Body of pancreas (tissue), 4 donors: Measurements from ENCODE around the gene OR4C5. TPM values are rescaled to one million over a fixed set of nuclear protein-coding genes. Genes with fewer than 3 reads are reported as not detected.
"Not testable (repeated sequence)": the region's sequence is repeated elsewhere in the genome, so short reads cannot be mapped to it uniquely, and the experiment has no call there.

Source experiments
- ATAC-seq: fragments of 150-250 bp; one replicate; pipeline ENCODE4 v1.9.1; 2016
- DNase-seq, 4 donors: peaks; one replicate each; pipeline ENCODE4 v3.0.0-alpha.2; 2019
- H3K27ac ChIP-seq, 4 donors: fragments of 200-600 bp; sonication (generic); 1 replicate in 3 of 4; 2 replicates in 1 of 4; pipeline versions ENCODE4 v1.5.1 to v1.6.1; 2016 to 2019; ENCODE audit warnings: mild to moderate bottlenecking in 1 of 4, mixed read lengths in 1 of 4, moderate library complexity in 1 of 4
- H3K27me3 ChIP-seq, 2 donors: fragments of 200-600 bp; sonication (generic); one replicate each; pipeline ENCODE4 v1.6.0; 2016; ENCODE audit warnings: mild to moderate bottlenecking in 1 of 2
- H3K36me3 ChIP-seq, 2 donors: fragments of 200-600 bp; sonication (generic); replicated peaks in 1 of 2; 2 replicates each; pipeline ENCODE4 v1.5.1; 2016; ENCODE audit warnings: low read depth in 2 of 2; ENCODE audit not compliant: insufficient read depth in 1 of 2
- H3K4me1 ChIP-seq: fragments of 200-600 bp; sonication (generic); one replicate; pipeline ENCODE4 v1.6.0; 2016
- H3K4me3 ChIP-seq, 2 donors: fragments of 200-600 bp; sonication (generic); 1 replicate in 1 of 2; 2 replicates in 1 of 2; pipeline ENCODE4 v1.5.1; 2016 to 2019
- H3K9me3 ChIP-seq, 3 donors: fragments of 200-600 bp; sonication (generic); 1 replicate in 2 of 3; 2 replicates in 1 of 3; pipeline ENCODE4 v1.5.1; 2016
- CTCF ChIP-seq, 7 experiments: fragments of 450-650 bp in 4 of 7; fragments of 200-600 bp in 3 of 7; sonication (generic) in 3 of 7; IDR thresholded peaks; one replicate each; pipeline ENCODE4 v1.5.1; 2016 to 2019; ENCODE audit warnings: antibody characterized with exemption in 7 of 7
- POLR2A ChIP-seq, 3 donors: fragments of 450-650 bp; IDR thresholded peaks; one replicate each; pipeline ENCODE4 v1.6.1; 2016; ENCODE audit warnings: antibody characterized with exemption in 3 of 3, mild to moderate bottlenecking in 2 of 3
- WGBS, 2 donors: methylation state at CpG; one replicate each; pipeline ENCODE4 v1.1.5; 2017; 5-methylcytosine and 5-hydroxymethylcytosine counted together
- intact Hi-C: fragments of 100-400 bp; cut with DNase I; formaldehyde crosslinking; loops from one replicate; pipeline ENCODE4 v1.15.1; 2023
- total RNA-seq, 2 donors: library from RNA; depleted of rRNA; stranded (reverse); fragments of >200 nt; gene quantifications; one replicate each; pipeline ENCODE4 v1.1.0, GENCODE V29; 2016

Gene OR4C5
- total RNA-seq, 2 donors from 2014 or later = not detected

GRCh38 chr11:48354013-48354412 lies 12.3 kb downstream of the OR4C5 start:
- Histone ChIP-seq H3K27me3 (no peaks in the 10 kb centered on the region), H3K27ac (no peak overlapping the region), H3K4me3 (no peak overlapping the region), H3K9me3 (no peaks in the 10 kb centered on the region), H3K36me3 (no peaks in the 10 kb centered on the region), H3K4me1 (no peaks in the 10 kb centered on the region)
- ATAC-seq (no peak), DNase-seq (no peak)
- intact Hi-C loops = no loop called here
- TF ChIP-seq CTCF (IDR thresholded peaks at IDR 0.05) (no peak), POLR2A (IDR thresholded peaks at IDR 0.05) (no peak)
- WGBS, 2 donors = 70 to 79% methylated on average over 4 of the region's 4 CpGs

GRCh38 chr11:48346286-48346685 lies 20.0 kb downstream of the OR4C5 start:
- WGBS, 2 donors = 43 to 62% methylated on average over 4 of the region's 5 CpGs
- ATAC-seq, H3K36me3 ChIP-seq, intact Hi-C loops, H3K4me1 ChIP-seq, DNase-seq, H3K27me3 ChIP-seq, H3K9me3 ChIP-seq, H3K4me3 ChIP-seq, H3K27ac ChIP-seq: not testable (repeated sequence)

GRCh38 chr11:48342505-48342904 lies 23.8 kb downstream of the OR4C5 start:
- H3K4me3 ChIP-seq, H3K36me3 ChIP-seq, DNase-seq, intact Hi-C loops, H3K27me3 ChIP-seq, H3K27ac ChIP-seq, H3K4me1 ChIP-seq, ATAC-seq, H3K9me3 ChIP-seq: not testable (repeated sequence)
- WGBS, 2 donors = 38 to 43% methylated on average over 2 of the region's 2 CpGs

GRCh38 chr11:48341466-48341865 lies 24.8 kb downstream of the OR4C5 start:
- no peak for DNase-seq
- WGBS, 2 donors = 42% methylated on average over 2 of the region's 2 CpGs
- TF ChIP-seq CTCF (IDR thresholded peaks at IDR 0.05) (no peak), POLR2A (IDR thresholded peaks at IDR 0.05) (no peak)
- no peak overlapping the region for H3K4me3 ChIP-seq
- no peak overlapping the region for H3K27ac ChIP-seq
- ATAC-seq = no peak
- H3K36me3 ChIP-seq = no peaks in the 10 kb centered on the region
- H3K4me1 ChIP-seq = no peaks in the 10 kb centered on the region
- no peaks in the 10 kb centered on the region for H3K9me3 ChIP-seq
- H3K27me3 ChIP-seq = no peaks in the 10 kb centered on the region
- intact Hi-C loops = no loop called here

- intact Hi-C loops, H3K27me3 ChIP-seq, ATAC-seq: not testable (repeated sequence)
Measured at GRCh38 chr11:48324620-48325019, 41.6 kb downstream of the OR4C5 start, which contains the start of gene OR4C3. Gene OR4C3 (plus strand): TSS chr11:48324920. CDS start chr11:48325022, 102 bp downstream.

GRCh38 chr11:48319813-48320212 lies 46.5 kb downstream of the OR4C5 start:
- H3K27me3 ChIP-seq, H3K4me1 ChIP-seq, H3K4me3 ChIP-seq, H3K27ac ChIP-seq, DNase-seq, intact Hi-C loops, ATAC-seq, H3K9me3 ChIP-seq, H3K36me3 ChIP-seq: not testable (repeated sequence)
- 73 to 76% methylated on average over 2 of the region's 2 CpGs for WGBS, 2 donors

More at GRCh38 chr11:48324620-48325019, 41.6 kb downstream of the OR4C5 start, which contains the start of gene OR4C3:
- H3K4me3 ChIP-seq, H3K4me1 ChIP-seq, DNase-seq, H3K36me3 ChIP-seq, H3K27ac ChIP-seq, H3K9me3 ChIP-seq: not testable (repeated sequence)

Other genes starting within 250 kb of the OR4C5 start
- gene OR4B1, start 149.7 kb downstream of the OR4C5 start, total RNA-seq = not detected
- gene OR4X2, start 121.4 kb downstream of the OR4C5 start, total RNA-seq = not detected
- not detected for gene OR4X1, start 102.6 kb downstream of the OR4C5 start, total RNA-seq
- gene OR4S1, start 60.2 kb downstream of the OR4C5 start, total RNA-seq = not detected
- gene OR4C3, start 41.5 kb downstream of the OR4C5 start, total RNA-seq = not detected
- gene OR4A47, start 122.3 kb upstream of the OR4C5 start, total RNA-seq = not detected